NB4 (cell line): Measurements from ENCODE around the gene SYCP2.

Experiments used
- CTCF ChIP-seq: IDR thresholded peaks from one replicate; pipeline ENCODE4 v1.5.1; 2012; ENCODE audit warnings: low read depth, low read length
- POLR2A ChIP-seq: IDR thresholded peaks from 2 replicates; pipeline ENCODE4 v1.6.1; 2011; ENCODE audit warnings: mild to moderate bottlenecking; ENCODE audit not compliant: insufficient read length; ENCODE audit errors: extremely low read depth

- no peak for TF ChIP-seq CTCF
- no peak for TF ChIP-seq POLR2A
Observed at GRCh38 chr20:59932616-59933295, 681 bp downstream of the SYCP2 start.
